Measurements from ENCODE around the gene GSK3B.

GRCh38 chr3:120052225-120052624 lies 42.0 kb downstream of the GSK3B start:
- TF ChIP-seq POLR2A (IDR thresholded peaks at IDR 0.05; ENCODE audit: low read depth, low read length): no peak
- no peak for TF ChIP-seq POLR2AphosphoS5 (IDR thresholded peaks at IDR 0.05; ENCODE audit: low read depth, low read length)
- no peak for TF ChIP-seq PAX5 (IDR thresholded peaks at IDR 0.05; ENCODE audit: insufficient read depth, low read length, severe bottlenecking)
